ENCODE data around the gene NUP210L. TPM values are rescaled to one million over a fixed set of nuclear protein-coding genes. Genes with fewer than 3 reads are reported as not detected.

Gene NUP210L
- total RNA-seq, 1 donor from 2014 or later, result not detected

GRCh38 chr1:153978274-153978909, 176.5 kb downstream of the NUP210L start:
- H3K27me3 Mint-ChIP-seq (ENCODE audit: insufficient read depth, low read depth), result peaks cover 11% of the 10 kb centered on the region
- H3K79me2 ChIP-seq (ENCODE audit: low read depth), result peaks cover 20% of the 10 kb centered on the region
- no peaks in the 10 kb centered on the region for H3K9me3 Mint-ChIP-seq
- peaks cover 3% of the 10 kb centered on the region for H3K36me3 ChIP-seq
- H3K27me3 ChIP-seq, result no peaks in the 10 kb centered on the region
- TF ChIP-seq EZH2 (IDR thresholded peaks at IDR 0.05) (no peak), EZH2phosphoT487 (IDR thresholded peaks at IDR 0.05) (no peak), CTCF (IDR thresholded peaks at IDR 0.05) (no peak)
- H3K27ac Mint-ChIP-seq, result no peak overlapping the region
- no peaks in the 10 kb centered on the region for H3K9me3 ChIP-seq (ENCODE audit: low read depth)
- H3K36me3 Mint-ChIP-seq, result peaks cover 18% of the 10 kb centered on the region
- no peak for DNase-seq (ENCODE audit: low spot score)
- peaks cover 40% of the 10 kb centered on the region for H3F3A ChIP-seq (ENCODE audit: low read depth)
- H3K9ac ChIP-seq, result peak overlapping the region; percentile 33
- peak overlapping the region; percentile 90 for H2AFZ ChIP-seq (replicated peaks)
- no peaks in the 10 kb centered on the region for H4K20me1 ChIP-seq (ENCODE audit: low read depth)
- no peak overlapping the region for H3K27ac ChIP-seq
- H3K4me1 Mint-ChIP-seq, result peaks cover 25% of the 10 kb centered on the region
- H3K4me3 ChIP-seq, result peak overlapping the region; percentile 88
- H3K4me1 ChIP-seq, result peaks cover 7% of the 10 kb centered on the region
- peak overlapping the region; percentile 84 for H3K4me2 ChIP-seq
- H3K4me3 Mint-ChIP-seq, result peak overlapping the region; percentile 99

DNA sequence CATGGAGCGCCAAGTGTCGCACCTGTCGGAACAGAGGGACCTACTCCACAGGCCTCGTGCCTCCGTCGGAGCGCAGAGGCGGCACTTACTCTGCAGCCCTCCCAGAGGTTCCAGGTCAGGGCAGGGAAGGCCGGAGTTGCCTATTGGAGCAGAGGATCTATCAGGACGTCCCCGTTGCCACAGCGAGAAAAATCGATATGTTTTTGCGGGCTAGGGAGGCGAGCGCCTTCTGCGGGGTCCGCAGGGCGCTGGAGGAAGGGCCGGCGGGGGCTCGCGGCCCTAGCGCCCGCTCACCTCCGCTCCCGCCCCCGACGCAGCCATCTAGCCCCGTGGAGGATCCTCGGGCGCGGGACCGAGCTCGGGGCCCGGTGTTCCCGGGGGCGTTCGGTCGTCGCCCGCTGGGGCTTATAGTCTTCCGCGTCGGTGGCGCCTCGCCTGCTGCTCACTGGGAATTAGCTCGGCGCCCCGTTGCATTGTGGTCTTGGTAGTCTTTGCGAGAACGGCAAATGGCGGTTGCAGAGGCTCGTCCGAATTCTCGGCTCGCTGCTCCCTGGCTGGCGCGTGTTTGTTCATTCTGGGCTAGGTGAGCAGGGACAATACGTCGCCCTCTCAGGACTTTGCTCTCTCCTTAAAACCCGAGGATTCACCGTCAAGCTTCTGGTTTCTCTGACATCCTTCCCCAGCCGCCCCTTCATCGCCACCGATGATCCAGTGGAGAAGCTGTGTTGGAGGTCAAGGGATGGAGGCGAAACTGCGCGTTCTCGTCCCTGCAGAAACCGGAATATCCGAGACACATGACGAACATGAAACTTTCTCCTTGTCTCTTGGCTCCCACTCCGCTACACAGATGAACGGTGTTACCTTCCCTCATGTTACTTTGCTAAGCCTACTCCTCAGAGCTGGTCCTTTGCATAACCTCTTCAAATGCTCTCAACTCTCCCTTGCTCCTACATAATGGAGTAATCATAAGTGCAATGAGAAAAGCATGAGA, 177.3 kb downstream of the NUP210L start, which contains the start of gene JTB:
JTB (minus strand) TSS at position 425 of the 991 bp plus-strand sequence; CDS start at position 3, 422 bp downstream.
- peaks cover 7% of the 10 kb centered on the region for H3K4me1 ChIP-seq
- H3K36me3 ChIP-seq, result peaks cover 3% of the 10 kb centered on the region
- H3F3A ChIP-seq (ENCODE audit: low read depth), result peaks cover 40% of the 10 kb centered on the region
- peak within 1 kb of the TSS; percentile 90 for H2AFZ ChIP-seq (replicated peaks)
- H3K36me3 Mint-ChIP-seq, result peaks cover 17% of the 10 kb centered on the region
- H3K27me3 ChIP-seq, result no peaks in the 10 kb centered on the region
- H3K9me3 Mint-ChIP-seq, result no peaks in the 10 kb centered on the region
- no peak within 1 kb of the TSS for H3K27ac ChIP-seq
- peak within 1 kb of the TSS; percentile 99 for H3K4me3 Mint-ChIP-seq
- H3K4me3 ChIP-seq, result peak within 1 kb of the TSS; percentile 88
- TF ChIP-seq EZH2 (IDR thresholded peaks at IDR 0.05) (no peak), CTCF (IDR thresholded peaks at IDR 0.05) (no peak), EZH2phosphoT487 (IDR thresholded peaks at IDR 0.05) (no peak)
- H3K4me2 ChIP-seq, result peak within 1 kb of the TSS; percentile 84
- H4K20me1 ChIP-seq (ENCODE audit: low read depth), result no peaks in the 10 kb centered on the region
- H3K27ac Mint-ChIP-seq, result peak within 1 kb of the TSS; percentile 96
- H3K9ac ChIP-seq, result peak within 1 kb of the TSS; percentile 68
- peaks cover 9% of the 10 kb centered on the region for H3K27me3 Mint-ChIP-seq (ENCODE audit: insufficient read depth, low read depth)
- H3K79me2 ChIP-seq (ENCODE audit: low read depth), result peaks cover 20% of the 10 kb centered on the region
- peak; percentile 96 for DNase-seq (ENCODE audit: low spot score)
- H3K9me3 ChIP-seq (ENCODE audit: low read depth), result no peaks in the 10 kb centered on the region
- peaks cover 25% of the 10 kb centered on the region for H3K4me1 Mint-ChIP-seq

- H3K4me1 Mint-ChIP-seq, result peaks cover 25% of the 10 kb centered on the region
- Histone ChIP-seq H3K79me2 (ENCODE audit: low read depth) (peaks cover 20% of the 10 kb centered on the region), H3K36me3 (peaks cover 3% of the 10 kb centered on the region), H3K27me3 (no peaks in the 10 kb centered on the region), H2AFZ (replicated peaks) (peak overlapping the region; percentile 90), H3K4me2 (peak overlapping the region; percentile 84), H3K27ac (no peak overlapping the region), H4K20me1 (ENCODE audit: low read depth) (no peaks in the 10 kb centered on the region), H3K9ac (peak overlapping the region; percentile 68), H3K4me3 (peak overlapping the region; percentile 88), H3K9me3 (ENCODE audit: low read depth) (no peaks in the 10 kb centered on the region), H3K4me1 (peaks cover 7% of the 10 kb centered on the region), H3F3A (ENCODE audit: low read depth) (peaks cover 44% of the 10 kb centered on the region)
- no peak for TF ChIP-seq CTCF (IDR thresholded peaks at IDR 0.05)
- no peak for TF ChIP-seq EZH2phosphoT487 (IDR thresholded peaks at IDR 0.05)
- no peak for TF ChIP-seq EZH2 (IDR thresholded peaks at IDR 0.05)
- H3K27ac Mint-ChIP-seq, result peak overlapping the region; percentile 2
- H3K27me3 Mint-ChIP-seq (ENCODE audit: insufficient read depth, low read depth), result peaks cover 9% of the 10 kb centered on the region
- H3K4me3 Mint-ChIP-seq, result peak overlapping the region; percentile 99
- DNase-seq (ENCODE audit: low spot score), result peak; percentile 34
- peaks cover 23% of the 10 kb centered on the region for H3K36me3 Mint-ChIP-seq
- no peaks in the 10 kb centered on the region for H3K9me3 Mint-ChIP-seq
Measured at GRCh38 chr1:153976819-153977249, 178.0 kb downstream of the NUP210L start.
